Lower lobe of right lung (tissue), 2 donors: ENCODE data around the gene VAC14. TPM values are rescaled to one million over a fixed set of nuclear protein-coding genes. Genes with fewer than 3 reads are reported as not detected.

Source experiments
- ATAC-seq, 2 donors: fragments of 200-7000 bp; cut with Tn5 transposase; one replicate each; pipeline ENCODE4 v1.9.1; 2020 to 2022; ENCODE audit warnings: mild to moderate bottlenecking in 2 of 2, moderate library complexity in 2 of 2
- DNase-seq: peaks from one replicate; pipeline ENCODE4 v3.0.0-alpha.2; 2020
- H3K27ac ChIP-seq: fragments of 200-600 bp; one replicate; pipeline ENCODE4 v1.8.0; 2022
- H3K27me3 ChIP-seq: fragments of 200-600 bp; one replicate; pipeline ENCODE4 v1.8.0; 2022; ENCODE audit warnings: low read depth
- H3K36me3 ChIP-seq: fragments of 200-600 bp; one replicate; pipeline ENCODE4 v1.8.0; 2022; ENCODE audit warnings: mild to moderate bottlenecking
- H3K4me1 ChIP-seq: fragments of 200-600 bp; one replicate; pipeline ENCODE4 v1.8.0; 2022
- H3K4me3 ChIP-seq: fragments of 200-600 bp; one replicate; pipeline ENCODE4 v1.8.0; 2022; ENCODE audit warnings: mild to moderate bottlenecking
- H3K9me3 ChIP-seq: fragments of 200-600 bp; one replicate; pipeline ENCODE4 v1.8.0; 2022
- CTCF ChIP-seq: fragments of 200-600 bp; IDR thresholded peaks from one replicate; pipeline ENCODE4 v1.8.0; 2022; ENCODE audit warnings: antibody characterized with exemption, mild to moderate bottlenecking
- intact Hi-C: fragments of 100-400 bp; cut with DNase I; formaldehyde crosslinking; loops from one replicate; pipeline ENCODE4 v1.11.0; 2022
- total RNA-seq: library from RNA; stranded (reverse); fragmentation: NEBNext Ultra II Directional; extraction: Animal tissue kit (Norgen Biotek cat#: 25700); gene quantifications from one replicate; pipeline ENCODE4 v1.2.1, GENCODE V29; 2021
- donor health status: DM: no; HTN: yes; CAD: no; lungs with severe emphysema.

Gene VAC14
- total RNA-seq, 1 donor from 2014 or later: 49.1 TPM

GRCh38 chr16:70758786-70759185, 42.2 kb downstream of the VAC14 start:
- Histone ChIP-seq H3K4me3 (no peak overlapping the region), H3K27me3 (no peaks in the 10 kb centered on the region), H3K4me1 (peaks cover 5% of the 10 kb centered on the region), H3K36me3 (peaks cover 83% of the 10 kb centered on the region), H3K27ac (no peak overlapping the region), H3K9me3 (no peaks in the 10 kb centered on the region)
- no peak for ATAC-seq
- no peak for DNase-seq
- no peak for TF ChIP-seq CTCF
- intact Hi-C loops: no loop called here

GRCh38 chr16:70757183-70757582, 43.8 kb downstream of the VAC14 start:
- no peak for TF ChIP-seq CTCF
- H3K9me3 ChIP-seq: no peaks in the 10 kb centered on the region
- no peak overlapping the region for H3K4me3 ChIP-seq
- no peaks in the 10 kb centered on the region for H3K27me3 ChIP-seq
- ATAC-seq (no peak), DNase-seq (no peak)
- peaks cover 19% of the 10 kb centered on the region for H3K4me1 ChIP-seq
- H3K27ac ChIP-seq: no peak overlapping the region
- peaks cover 74% of the 10 kb centered on the region for H3K36me3 ChIP-seq
- intact Hi-C loops: no loop called here

- no peaks in the 10 kb centered on the region for H3K27me3 ChIP-seq
- H3K9me3 ChIP-seq: no peaks in the 10 kb centered on the region
- no peak for TF ChIP-seq CTCF
- intact Hi-C loops: no loop called here
- peaks cover 30% of the 10 kb centered on the region for H3K4me1 ChIP-seq
- no peak overlapping the region for H3K4me3 ChIP-seq
- H3K27ac ChIP-seq: no peak overlapping the region
- H3K36me3 ChIP-seq: peaks cover 63% of the 10 kb centered on the region
- ATAC-seq (no peak), DNase-seq (no peak)
Observed at GRCh38 chr16:70756071-70756470, 44.9 kb downstream of the VAC14 start.

DNA sequence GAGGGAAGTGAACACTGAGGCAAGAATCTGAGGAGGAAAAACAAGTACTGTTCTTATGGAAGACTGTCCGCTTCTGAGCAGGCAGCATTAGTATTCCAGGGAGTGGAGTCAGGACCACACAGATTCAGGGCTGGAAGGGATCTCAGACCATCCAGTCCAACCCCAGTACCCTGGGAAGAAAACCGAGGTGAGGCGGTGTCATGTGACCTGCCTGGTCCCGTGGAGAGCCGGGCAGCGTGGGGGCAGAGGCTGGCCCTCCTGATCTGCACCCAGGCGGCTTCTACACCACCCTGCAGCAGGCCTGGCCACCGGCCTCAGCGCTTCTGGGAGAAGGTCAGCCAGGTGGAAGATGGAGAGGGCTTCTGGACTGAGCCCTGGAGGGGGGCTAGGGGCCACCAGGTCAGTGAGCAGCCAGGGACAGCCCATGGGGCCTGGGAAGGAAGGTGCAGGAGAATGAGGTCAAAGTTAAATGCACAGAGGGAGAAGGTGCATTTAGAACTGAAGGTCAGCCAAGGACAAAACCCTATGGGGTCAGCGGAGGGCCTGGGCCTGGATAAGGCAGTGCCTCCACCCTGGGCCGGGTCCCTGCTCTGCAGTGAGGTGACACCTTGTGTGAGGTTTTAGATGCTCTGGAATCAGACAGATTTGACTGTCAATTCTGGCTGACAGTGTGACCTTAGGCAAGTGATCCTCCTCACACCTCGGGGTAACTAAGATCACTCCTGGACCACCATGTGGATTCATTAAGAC, 45.9 kb downstream of the VAC14 start:
- Histone ChIP-seq H3K4me3 (no peak overlapping the region), H3K27me3 (no peaks in the 10 kb centered on the region), H3K36me3 (peaks cover 56% of the 10 kb centered on the region), H3K27ac (no peak overlapping the region), H3K4me1 (peaks cover 41% of the 10 kb centered on the region), H3K9me3 (no peaks in the 10 kb centered on the region)
- TF ChIP-seq CTCF: no peak
- intact Hi-C loops: no loop called here
- DNase-seq (peak; percentile 31), ATAC-seq (no peak)

- no peak for ATAC-seq
- peak; percentile 21 for DNase-seq
- Histone ChIP-seq H3K4me1 (peaks cover 47% of the 10 kb centered on the region), H3K27me3 (no peaks in the 10 kb centered on the region), H3K27ac (peak overlapping the region; percentile 18), H3K36me3 (peaks cover 50% of the 10 kb centered on the region), H3K4me3 (no peak overlapping the region), H3K9me3 (no peaks in the 10 kb centered on the region)
- intact Hi-C loops: no loop called here
- no peak for TF ChIP-seq CTCF
Observed at GRCh38 chr16:70754371-70754770, 46.6 kb downstream of the VAC14 start.
